Activated CD8-positive, alpha-beta T cell treated with anti-CD3 and anti-CD28 coated beads for 36 hours (primary cell): ENCODE measurements around the gene TMEM270. TPM values are rescaled to one million over a fixed set of nuclear protein-coding genes. Genes with fewer than 3 reads are reported as not detected.
"Not testable (repeated sequence)": the region's sequence is repeated elsewhere in the genome, so short reads cannot be mapped to it uniquely, and the experiment has no call there.

ENCODE experiments used
- ATAC-seq: fragments of 200-7000 bp; cut with Tn5 transposase; one replicate; pipeline ENCODE4 v1.10.0; 2021; ENCODE audit warnings: mild to moderate bottlenecking, moderate library complexity
- CTCF ChIA-PET: fragments of 350-600 bp; sonication (Branson Sonifier 250); formaldehyde crosslinking; loops from one replicate; lab custom pipeline; 2021; ENCODE audit warnings: antibody characterized with exemption; lab: Charles Lee
- POLR2A ChIA-PET: fragments of 350-600 bp; sonication (Branson Sonifier 250); formaldehyde crosslinking; loops from one replicate; lab custom pipeline; 2021; ENCODE audit warnings: antibody characterized with exemption; lab: Charles Lee
- DNase-seq: peaks from one replicate; pipeline ENCODE4 v3.0.0-alpha.2; 2020
- H3K27ac Mint-ChIP-seq: one replicate; pipeline ENCODE4 v1.8.0; 2021; ENCODE audit warnings: mild to moderate bottlenecking, mixed read lengths
- H3K27me3 Mint-ChIP-seq: one replicate; pipeline ENCODE4 v1.8.0; 2021; ENCODE audit warnings: mixed read lengths
- H3K36me3 Mint-ChIP-seq: one replicate; pipeline ENCODE4 v1.8.0; 2021; ENCODE audit warnings: low read depth, mixed read lengths
- H3K4me1 Mint-ChIP-seq: one replicate; pipeline ENCODE4 v1.8.0; 2021; ENCODE audit warnings: low read depth, mixed read lengths
- H3K4me3 Mint-ChIP-seq: one replicate; pipeline ENCODE4 v1.8.0; 2021; ENCODE audit warnings: mild to moderate bottlenecking, moderate library complexity, mixed read lengths
- H3K9me3 Mint-ChIP-seq: one replicate; pipeline ENCODE4 v1.8.0; 2021; ENCODE audit warnings: mixed read lengths
- CTCF ChIP-seq: fragments of 200-600 bp; IDR thresholded peaks from one replicate; pipeline ENCODE4 v1.8.0; 2022; ENCODE audit warnings: antibody characterized with exemption, mild to moderate bottlenecking
- intact Hi-C: fragments of 100-400 bp; cut with micrococcal nuclease; formaldehyde crosslinking; loops from one replicate; pipeline ENCODE4 v1.10.0; 2022
- total RNA-seq, 2 experiments: library from RNA; stranded (reverse); gene quantifications; one replicate each; pipeline ENCODE4 v1.2.3, GENCODE V29; 2021

The TMEM270 gene
- total RNA-seq, 2 experiments from 2014 or later = not detected

- H3K4me1 Mint-ChIP-seq = no peaks in the 10 kb centered on the region
- no peak overlapping the region for H3K4me3 Mint-ChIP-seq
- ATAC-seq = no peak
- ChIA-PET CTCF (interaction anchor here (1.0 kb wide), 2 partner anchors 24 to 25 kb away, joined by 3 read pairs; no protein-coding TSS in a partner anchor), POLR2A (no interaction called here)
- H3K27ac Mint-ChIP-seq = no peak overlapping the region
- H3K9me3 Mint-ChIP-seq = no peaks in the 10 kb centered on the region
- TF ChIP-seq CTCF = no peak
- H3K36me3 Mint-ChIP-seq = no peaks in the 10 kb centered on the region
- H3K27me3 Mint-ChIP-seq = peaks cover 1% of the 10 kb centered on the region
- intact Hi-C loops = no loop called here
- DNase-seq = no peak
Observed at GRCh38 chr7:73879977-73880681, 19.2 kb downstream of the TMEM270 start.

- H3K27me3 Mint-ChIP-seq = peaks cover 2% of the 10 kb centered on the region
- no peak overlapping the region for H3K4me3 Mint-ChIP-seq
- no peaks in the 10 kb centered on the region for H3K4me1 Mint-ChIP-seq
- TF ChIP-seq CTCF = no peak
- ChIA-PET POLR2A (no interaction called here), CTCF (interaction anchor here (1.0 kb wide), 1 partner anchor 25 kb away, joined by 3 read pairs; no protein-coding TSS in a partner anchor)
- no peak for ATAC-seq
- no peaks in the 10 kb centered on the region for H3K9me3 Mint-ChIP-seq
- no peak overlapping the region for H3K27ac Mint-ChIP-seq
- no peaks in the 10 kb centered on the region for H3K36me3 Mint-ChIP-seq
- intact Hi-C loops = no loop called here
- no peak for DNase-seq
Observed at GRCh38 chr7:73880755-73881328, 19.9 kb downstream of the TMEM270 start.

GRCh38 chr7:73881352-73882046 lies 20.5 kb downstream of the TMEM270 start:
- DNase-seq (no peak), ATAC-seq (no peak)
- H3K27ac Mint-ChIP-seq = no peak overlapping the region
- no peak overlapping the region for H3K4me3 Mint-ChIP-seq
- peaks cover 6% of the 10 kb centered on the region for H3K27me3 Mint-ChIP-seq
- POLR2A ChIA-PET = no interaction called here
- intact Hi-C loops = no loop called here
- CTCF ChIA-PET = interaction anchor here (0.7 to 1.0 kb wide), 2 partner anchors 25 to 145 kb away, joined by 3 to 4 read pairs; no protein-coding TSS in a partner anchor
- H3K4me1 Mint-ChIP-seq = no peaks in the 10 kb centered on the region
- no peak for TF ChIP-seq CTCF
- H3K9me3 Mint-ChIP-seq = no peaks in the 10 kb centered on the region
- no peaks in the 10 kb centered on the region for H3K36me3 Mint-ChIP-seq

GRCh38 chr7:73882047-73882402 lies 21.1 kb downstream of the TMEM270 start:
- H3K4me1 Mint-ChIP-seq = no peaks in the 10 kb centered on the region
- no peaks in the 10 kb centered on the region for H3K9me3 Mint-ChIP-seq
- H3K36me3 Mint-ChIP-seq = no peaks in the 10 kb centered on the region
- ATAC-seq (no peak), DNase-seq (no peak)
- no peak overlapping the region for H3K27ac Mint-ChIP-seq
- peaks cover 10% of the 10 kb centered on the region for H3K27me3 Mint-ChIP-seq
- TF ChIP-seq CTCF = no peak
- no peak overlapping the region for H3K4me3 Mint-ChIP-seq
- POLR2A ChIA-PET = no interaction called here
- CTCF ChIA-PET = interaction anchor here (0.7 kb wide), 1 partner anchor 145 kb away, joined by 4 read pairs; no protein-coding TSS in a partner anchor
- intact Hi-C loops = no loop called here

- H3K4me3 Mint-ChIP-seq, H3K9me3 Mint-ChIP-seq, ATAC-seq, H3K36me3 Mint-ChIP-seq, H3K4me1 Mint-ChIP-seq, H3K27ac Mint-ChIP-seq, POLR2A ChIA-PET, DNase-seq, intact Hi-C loops: not testable (repeated sequence)
- CTCF ChIA-PET = interaction anchor here (1.6 kb wide), 1 partner anchor 142 kb away, joined by 5 read pairs; no protein-coding TSS in a partner anchor
- peaks cover 21% of the 10 kb centered on the region for H3K27me3 Mint-ChIP-seq
Observed at GRCh38 chr7:73884867-73885422, 24.0 kb downstream of the TMEM270 start.
